Activated T-helper 1 cell treated with anti-CD3 and anti-CD28 coated beads, Interleukin-12 subunit alpha, Interleukin-12 subunit beta, Interleukin-2, Interleukin-4 antibody, amounts not matched to agents 30 ng/mL and 10 ng/mL and 1 ng/mL, durations not matched to agents 14 hours and 24 hours and 36 hours (primary cell): ENCODE data around the gene ATP1A2. TPM values are rescaled to one million over a fixed set of nuclear protein-coding genes. Genes with fewer than 3 reads are reported as not detected.

Source experiments
- DNase-seq: peaks from one replicate; pipeline ENCODE4 v3.0.0; 2021; ENCODE audit warnings: low spot score
- H3K27ac Mint-ChIP-seq: one replicate; pipeline ENCODE4 v1.8.0; 2021; ENCODE audit warnings: mild to moderate bottlenecking, mixed read lengths
- H3K27me3 Mint-ChIP-seq: one replicate; pipeline ENCODE4 v1.8.0; 2022; ENCODE audit warnings: mild to moderate bottlenecking, moderate library complexity, mixed read lengths; ENCODE audit not compliant: insufficient read depth
- H3K36me3 Mint-ChIP-seq: one replicate; pipeline ENCODE4 v1.8.0; 2021; ENCODE audit warnings: low read depth, mixed read lengths
- H3K4me1 Mint-ChIP-seq: one replicate; pipeline ENCODE4 v1.8.0; 2021; ENCODE audit warnings: low read depth, mixed read lengths
- H3K4me3 Mint-ChIP-seq: one replicate; pipeline ENCODE4 v1.8.0; 2021; ENCODE audit warnings: mild to moderate bottlenecking, moderate library complexity, mixed read lengths
- H3K9me3 Mint-ChIP-seq: one replicate; pipeline ENCODE4 v1.8.0; 2021; ENCODE audit warnings: mixed read lengths
- intact Hi-C: fragments of 100-400 bp; cut with micrococcal nuclease; formaldehyde crosslinking; loops from one replicate; pipeline ENCODE4 v1.15.1; 2024
- total RNA-seq: library from RNA; stranded (reverse); gene quantifications from 2 replicates; pipeline ENCODE4 v1.2.3, GENCODE V29; 2022

ATP1A2 gene
- total RNA-seq, 1 donor from 2014 or later = not detected

- no peak overlapping the region for H3K4me3 Mint-ChIP-seq
- H3K36me3 Mint-ChIP-seq = peaks cover 2% of the 10 kb centered on the region
- H3K4me1 Mint-ChIP-seq = peaks cover 12% of the 10 kb centered on the region
- H3K27ac Mint-ChIP-seq = no peak overlapping the region
- DNase-seq = no peak
- no peaks in the 10 kb centered on the region for H3K27me3 Mint-ChIP-seq
- H3K9me3 Mint-ChIP-seq = no peaks in the 10 kb centered on the region
- intact Hi-C loops = no loop called here
These were observed 23.8 kb upstream of the ATP1A2 start for GRCh38 chr1:160091666-160092223.

GRCh38 chr1:160092366-160093068 lies 23.0 kb upstream of the ATP1A2 start:
- peaks cover 2% of the 10 kb centered on the region for H3K36me3 Mint-ChIP-seq
- intact Hi-C loops = no loop called here
- no peaks in the 10 kb centered on the region for H3K9me3 Mint-ChIP-seq
- H3K27ac Mint-ChIP-seq = no peak overlapping the region
- no peaks in the 10 kb centered on the region for H3K27me3 Mint-ChIP-seq
- no peak for DNase-seq
- H3K4me1 Mint-ChIP-seq = peaks cover 19% of the 10 kb centered on the region
- no peak overlapping the region for H3K4me3 Mint-ChIP-seq

- Mint-ChIP-seq H3K27ac (no peak overlapping the region), H3K36me3 (peaks cover 2% of the 10 kb centered on the region), H3K27me3 (no peaks in the 10 kb centered on the region), H3K4me3 (no peak overlapping the region), H3K9me3 (no peaks in the 10 kb centered on the region), H3K4me1 (peaks cover 24% of the 10 kb centered on the region)
- no peak for DNase-seq
- intact Hi-C loops = no loop called here
These were observed 22.5 kb upstream of the ATP1A2 start for GRCh38 chr1:160093069-160093395.

- Mint-ChIP-seq H3K4me3 (no peak overlapping the region), H3K27me3 (no peaks in the 10 kb centered on the region), H3K4me1 (peaks cover 24% of the 10 kb centered on the region), H3K36me3 (peaks cover 2% of the 10 kb centered on the region), H3K27ac (no peak overlapping the region), H3K9me3 (no peaks in the 10 kb centered on the region)
- no peak for DNase-seq
- intact Hi-C loops = no loop called here
These were observed 21.8 kb upstream of the ATP1A2 start for GRCh38 chr1:160093624-160094290.

- Mint-ChIP-seq H3K27ac (no peak overlapping the region), H3K27me3 (no peaks in the 10 kb centered on the region), H3K36me3 (peaks cover 2% of the 10 kb centered on the region), H3K9me3 (no peaks in the 10 kb centered on the region), H3K4me1 (peaks cover 26% of the 10 kb centered on the region), H3K4me3 (no peak overlapping the region)
- intact Hi-C loops = no loop called here
- DNase-seq = no peak
These were observed 21.3 kb upstream of the ATP1A2 start for GRCh38 chr1:160094291-160094625.

- no peak for DNase-seq
- peaks cover 2% of the 10 kb centered on the region for H3K36me3 Mint-ChIP-seq
- no peak overlapping the region for H3K27ac Mint-ChIP-seq
- no peak overlapping the region for H3K4me3 Mint-ChIP-seq
- intact Hi-C loops = loop anchor here (5.0 kb wide), 1 partner anchor 1302 kb away; no protein-coding TSS in a partner anchor
- peaks cover 31% of the 10 kb centered on the region for H3K4me1 Mint-ChIP-seq
- no peaks in the 10 kb centered on the region for H3K9me3 Mint-ChIP-seq
- H3K27me3 Mint-ChIP-seq = no peaks in the 10 kb centered on the region
These were observed 20.8 kb upstream of the ATP1A2 start for GRCh38 chr1:160094806-160095205.

GRCh38 chr1:160095382-160096105 lies 20.0 kb upstream of the ATP1A2 start:
- Mint-ChIP-seq H3K9me3 (no peaks in the 10 kb centered on the region), H3K4me3 (peak overlapping the region; percentile 69), H3K27ac (no peak overlapping the region), H3K4me1 (peaks cover 32% of the 10 kb centered on the region), H3K27me3 (no peaks in the 10 kb centered on the region), H3K36me3 (peaks cover 2% of the 10 kb centered on the region)
- intact Hi-C loops = loop anchor here (5.0 kb wide), 1 partner anchor 1302 kb away; no protein-coding TSS in a partner anchor
- no peak for DNase-seq

- Mint-ChIP-seq H3K4me1 (peaks cover 41% of the 10 kb centered on the region), H3K36me3 (peaks cover 2% of the 10 kb centered on the region), H3K4me3 (peak overlapping the region; percentile 89), H3K9me3 (no peaks in the 10 kb centered on the region), H3K27ac (no peak overlapping the region), H3K27me3 (no peaks in the 10 kb centered on the region)
- intact Hi-C loops = loop anchor here (5.0 kb wide), 1 partner anchor 1301 kb away; no protein-coding TSS in a partner anchor
- no peak for DNase-seq
These were observed 19.1 kb upstream of the ATP1A2 start for GRCh38 chr1:160096274-160097116.

GRCh38 chr1:160097151-160097910 lies 18.2 kb upstream of the ATP1A2 start:
- Mint-ChIP-seq H3K4me1 (peaks cover 41% of the 10 kb centered on the region), H3K9me3 (no peaks in the 10 kb centered on the region), H3K27ac (peak overlapping the region; percentile 84), H3K27me3 (no peaks in the 10 kb centered on the region), H3K4me3 (peak overlapping the region; percentile 89), H3K36me3 (no peaks in the 10 kb centered on the region)
- DNase-seq = peak; percentile 8
- intact Hi-C loops = loop anchor here (5.0 kb wide), 1 partner anchor 1300 kb away; no protein-coding TSS in a partner anchor

- DNase-seq = peak; percentile 85
- peaks cover 41% of the 10 kb centered on the region for H3K4me1 Mint-ChIP-seq
- peaks cover 4% of the 10 kb centered on the region for H3K27me3 Mint-ChIP-seq
- H3K27ac Mint-ChIP-seq = peak within 1 kb of the TSS; percentile 84
- no peaks in the 10 kb centered on the region for H3K36me3 Mint-ChIP-seq
- no peaks in the 10 kb centered on the region for H3K9me3 Mint-ChIP-seq
- intact Hi-C loops = loop anchor here (1.0 to 5.0 kb wide), 6 partner anchors 67 to 1299 kb away; partner anchors contain the start of genes COPA, DUSP23, NCSTN and PEA15
- H3K4me3 Mint-ChIP-seq = peak within 1 kb of the TSS; percentile 89
These were observed 17.4 kb upstream of the ATP1A2 start, which contains the start of gene IGSF8 for GRCh38 chr1:160097911-160098851. IGSF8 (minus strand) TSS chr1:160098619; CDS start chr1:160098472, 147 bp downstream.
